GM21619 (cell line): ENCODE measurements around the gene TBC1D3B.
"Not testable (repeated sequence)": the region's sequence is repeated elsewhere in the genome, so short reads cannot be mapped to it uniquely, and the experiment has no call there.

Experiments used
- ATAC-seq: cut with Tn5 transposase; IDR thresholded peaks from one replicate; pipeline ENCODE4 v1.9.1; 2021; ENCODE audit not compliant: unreplicated experiment

The TBC1D3B gene

GRCh38 chr17:36201506-36201905 lies 25.1 kb upstream of the TBC1D3B start:
- ATAC-seq = not testable (repeated sequence)

GRCh38 chr17:36201102-36201501 lies 24.7 kb upstream of the TBC1D3B start:
- ATAC-seq = not testable (repeated sequence)

GRCh38 chr17:36198831-36199465 lies 22.5 kb upstream of the TBC1D3B start:
- ATAC-seq = no peak

GRCh38 chr17:36197387-36197703 lies 20.9 kb upstream of the TBC1D3B start:
- no peak for ATAC-seq

- ATAC-seq = no peak
Observed at GRCh38 chr17:36196131-36196486, 19.7 kb upstream of the TBC1D3B start.

- ATAC-seq = no peak
Observed at GRCh38 chr17:36195434-36196130, 19.1 kb upstream of the TBC1D3B start.

GRCh38 chr17:36194832-36195433 lies 18.5 kb upstream of the TBC1D3B start:
- not testable (repeated sequence) for ATAC-seq

GRCh38 chr17:36194147-36194831 lies 17.9 kb upstream of the TBC1D3B start:
- ATAC-seq = not testable (repeated sequence)

- ATAC-seq = no peak
Observed at GRCh38 chr17:36193216-36193775, 16.9 kb upstream of the TBC1D3B start.

GRCh38 chr17:36190549-36191330 lies 14.3 kb upstream of the TBC1D3B start:
- not testable (repeated sequence) for ATAC-seq

GRCh38 chr17:36189993-36190392 lies 13.6 kb upstream of the TBC1D3B start:
- not testable (repeated sequence) for ATAC-seq

- no peak for ATAC-seq
Observed at GRCh38 chr17:36188891-36189306, 12.5 kb upstream of the TBC1D3B start.

- ATAC-seq = not testable (repeated sequence)
Observed at GRCh38 chr17:36187943-36188665, 11.7 kb upstream of the TBC1D3B start.

GRCh38 chr17:36186810-36187763 lies 10.7 kb upstream of the TBC1D3B start:
- ATAC-seq = not testable (repeated sequence)

- ATAC-seq = no peak
Observed at GRCh38 chr17:36185416-36185815, 9.0 kb upstream of the TBC1D3B start.

GRCh38 chr17:36184023-36184765 lies 7.8 kb upstream of the TBC1D3B start:
- ATAC-seq = no peak

GRCh38 chr17:36183001-36183971 lies 6.8 kb upstream of the TBC1D3B start:
- ATAC-seq = no peak
